ENCODE measurements around the gene NLRX1. TPM values are rescaled to one million over a fixed set of nuclear protein-coding genes. Genes with fewer than 3 reads are reported as not detected.

NLRX1 gene
- total and polyA plus RNA-seq, 2 donors (not counting 3 experiments of a cell fraction or from before 2014, with no cell fraction given) = 15.1 to 15.5 TPM

GRCh38 chr11:119156496-119156895 lies 12.0 kb upstream of the NLRX1 start:
- Histone ChIP-seq H3K79me2 (ENCODE audit: control insufficient read depth, insufficient read depth, low read length) (no peaks in the 10 kb centered on the region), H3K27me3 (ENCODE audit: control insufficient read depth in 2 of 2, insufficient read depth in 2 of 2, low read length in 2 of 2) (no peaks in the 10 kb centered on the region), H3K9me1 (replicated peaks; ENCODE audit: control insufficient read depth, extremely low read depth, insufficient read depth, low read length) (no peaks in the 10 kb centered on the region), H3K9me3 (replicated peaks; ENCODE audit: control insufficient read depth, insufficient read depth, low read length) (no peaks in the 10 kb centered on the region), H3K9ac (replicated peaks; ENCODE audit: extremely low read depth, insufficient read depth, low read length) (no peak overlapping the region), H3K4me1 (ENCODE audit: control insufficient read depth, extremely low read depth, insufficient read depth, low read length) (no peaks in the 10 kb centered on the region), H3K36me3 (ENCODE audit: control insufficient read depth in 2 of 2, extremely low read depth in 1 of 2, insufficient read depth in 2 of 2, low read length in 2 of 2) (no peaks in the 10 kb centered on the region), H3K4me2 (ENCODE audit: insufficient read depth, low read length) (no peak overlapping the region), H2AFZ (ENCODE audit: low read depth, low read length) (no peak overlapping the region), H3K4me3 (replicated peaks in 1 of 3; ENCODE audit: insufficient read depth in 1 of 3, low read depth in 1 of 3, low read length in 3 of 3) (no peak overlapping the region), H4K20me1 (replicated peaks; ENCODE audit: control insufficient read depth, extremely low read depth, insufficient read depth, low read length) (no peaks in the 10 kb centered on the region), H3K27ac (ENCODE audit: insufficient read depth, low read depth, low read length) (no peak overlapping the region)
- dilution Hi-C loops (cut with MboI; ENCODE audit: extremely low pct_ligation_motif_present, low sequenced_read_pairs) = no loop called here
- ChIA-PET CTCF (interaction anchor here (0.8 to 1.6 kb wide), 3 partner anchors 8 to 12 kb away, joined by 3 to 7 read pairs (median 4); partner anchors contain the start of genes ABCG4 and NLRX1), POLR2A (interaction anchor here (0.5 kb wide), 1 partner anchor 11 kb away, joined by 5 read pairs; no protein-coding TSS in a partner anchor)
- no TSS peak for BruUV-seq (replicated peaks)
- FAIRE-seq = no peak
- intact Hi-C loops (cut with micrococcal nuclease) = loop anchor here (10.0 kb wide), 1 partner anchor 308 kb away; no protein-coding TSS in a partner anchor
- TF ChIP-seq FOS (IDR thresholded peaks at IDR 0.05; ENCODE audit: borderline replicate concordance, insufficient read depth, low read length) (no peak), POLR2A (IDR thresholded peaks at IDR 0.05; ENCODE audit: low read depth, low read length) (no peak), MYC (IDR thresholded peaks at IDR 0.05; ENCODE audit: low read depth, low read length) (no peak), POLR2AphosphoS5 (IDR thresholded peaks at IDR 0.05; ENCODE audit: insufficient read depth, low read depth, low read length) (no peak), GATA2 (IDR thresholded peaks at IDR 0.05; ENCODE audit: insufficient read depth, insufficient read length, low read depth, low read length) (no peak), MAX (IDR thresholded peaks at IDR 0.05; ENCODE audit: insufficient read depth, insufficient read length) (no peak), EZH2 (IDR thresholded peaks at IDR 0.05; ENCODE audit: borderline replicate concordance, low read depth, low read length, severe bottlenecking) (no peak), JUN (IDR thresholded peaks at IDR 0.05; ENCODE audit: borderline replicate concordance, insufficient read depth, insufficient read length, low read depth) (no peak)
- TF ChIP-seq, protein P1, sequence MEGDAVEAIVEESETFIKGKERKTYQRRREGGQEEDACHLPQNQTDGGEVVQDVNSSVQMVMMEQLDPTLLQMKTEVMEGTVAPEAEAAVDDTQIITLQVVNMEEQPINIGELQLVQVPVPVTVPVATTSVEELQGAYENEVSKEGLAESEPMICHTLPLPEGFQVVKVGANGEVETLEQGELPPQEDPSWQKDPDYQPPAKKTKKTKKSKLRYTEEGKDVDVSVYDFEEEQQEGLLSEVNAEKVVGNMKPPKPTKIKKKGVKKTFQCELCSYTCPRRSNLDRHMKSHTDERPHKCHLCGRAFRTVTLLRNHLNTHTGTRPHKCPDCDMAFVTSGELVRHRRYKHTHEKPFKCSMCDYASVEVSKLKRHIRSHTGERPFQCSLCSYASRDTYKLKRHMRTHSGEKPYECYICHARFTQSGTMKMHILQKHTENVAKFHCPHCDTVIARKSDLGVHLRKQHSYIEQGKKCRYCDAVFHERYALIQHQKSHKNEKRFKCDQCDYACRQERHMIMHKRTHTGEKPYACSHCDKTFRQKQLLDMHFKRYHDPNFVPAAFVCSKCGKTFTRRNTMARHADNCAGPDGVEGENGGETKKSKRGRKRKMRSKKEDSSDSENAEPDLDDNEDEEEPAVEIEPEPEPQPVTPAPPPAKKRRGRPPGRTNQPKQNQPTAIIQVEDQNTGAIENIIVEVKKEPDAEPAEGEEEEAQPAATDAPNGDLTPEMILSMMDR (IDR thresholded peaks at IDR 0.05; ENCODE audit: extremely low read depth in 1 of 2, insufficient read depth in 1 of 2, low read depth in 1 of 2, low read length in 2 of 2) = no peak
- DNase-seq (ENCODE audit: low read depth, low spot score) = no peak
